ENCODE data around the gene KDM6A.

KDM6A gene

GRCh38 chrX:45011131-45011530 is 138.1 kb downstream of the KDM6A start:
- Histone ChIP-seq H3K4ac (ENCODE audit: low read depth in 1 of 2, low read length in 2 of 2) (no peak overlapping the region), H2BK12ac (ENCODE audit: low read length in 2 of 2) (no peak overlapping the region), H3K4me2 (ENCODE audit: low read length, poor library complexity, severe bottlenecking) (no peak overlapping the region), H3K27me3 (ENCODE audit: control insufficient read depth in 1 of 2, insufficient read depth in 1 of 2, low read length in 2 of 2) (no peaks in the 10 kb centered on the region), H3K4me3 (ENCODE audit: insufficient read depth in 1 of 2, low read depth in 1 of 2, low read length in 2 of 2) (no peak overlapping the region), H4K91ac (ENCODE audit: low read length) (no peak overlapping the region), H3K9me3 (ENCODE audit: control insufficient read depth, low read length) (no peaks in the 10 kb centered on the region), H2BK15ac (ENCODE audit: low read depth, poor library complexity, severe bottlenecking) (no peak overlapping the region), H3K23ac (ENCODE audit: low read length in 2 of 2) (no peak overlapping the region), H3K27ac (ENCODE audit: low read length, poor library complexity, severe bottlenecking) (no peak overlapping the region), H2AFZ (ENCODE audit: low read depth, low read length) (no peak overlapping the region), H3K9ac (ENCODE audit: low read length) (no peak overlapping the region), H3K18ac (ENCODE audit: low read depth in 1 of 2, low read length in 2 of 2) (no peak overlapping the region), H3K14ac (ENCODE audit: low read length in 2 of 2) (no peak overlapping the region), H2BK120ac (ENCODE audit: low read depth, low read length) (no peak overlapping the region), H3K36me3 (ENCODE audit: control insufficient read depth in 1 of 2, insufficient read depth in 2 of 2, low read depth in 1 of 2, low read length in 2 of 2) (peaks cover 0 to 16% of the 10 kb centered on the region in 2 experiments), H3K4me1 (ENCODE audit: control insufficient read depth, insufficient read depth, low read depth, low read length) (no peaks in the 10 kb centered on the region), H3K79me1 (replicated peaks; ENCODE audit: low read length, poor library complexity, severe bottlenecking) (no peaks in the 10 kb centered on the region), H2AK5ac (ENCODE audit: low read length, severe bottlenecking) (no peak overlapping the region), H2BK5ac (ENCODE audit: low read depth, low read length, poor library complexity, severe bottlenecking) (no peak overlapping the region), H4K8ac (ENCODE audit: low read length) (no peak overlapping the region)
- DNase-seq, result peak; percentile 47

- Histone ChIP-seq H3K4me1 (ENCODE audit: control insufficient read depth, insufficient read depth, low read depth, low read length) (no peaks in the 10 kb centered on the region), H3K18ac (ENCODE audit: low read depth in 1 of 2, low read length in 2 of 2) (no peak overlapping the region), H2BK5ac (ENCODE audit: low read depth, low read length, poor library complexity, severe bottlenecking) (no peak overlapping the region), H2BK15ac (ENCODE audit: low read depth, poor library complexity, severe bottlenecking) (no peak overlapping the region), H3K9me3 (ENCODE audit: control insufficient read depth, low read length) (no peaks in the 10 kb centered on the region), H2AFZ (ENCODE audit: low read depth, low read length) (no peak overlapping the region), H3K9ac (ENCODE audit: low read length) (no peak overlapping the region), H3K4me2 (ENCODE audit: low read length, poor library complexity, severe bottlenecking) (no peak overlapping the region), H2AK5ac (ENCODE audit: low read length, severe bottlenecking) (no peak overlapping the region), H3K79me1 (replicated peaks; ENCODE audit: low read length, poor library complexity, severe bottlenecking) (no peaks in the 10 kb centered on the region), H4K8ac (ENCODE audit: low read length) (no peak overlapping the region), H2BK12ac (ENCODE audit: low read length in 2 of 2) (no peak overlapping the region), H2BK120ac (ENCODE audit: low read depth, low read length) (no peak overlapping the region), H3K14ac (ENCODE audit: low read length in 2 of 2) (no peak overlapping the region), H3K27me3 (ENCODE audit: control insufficient read depth in 1 of 2, insufficient read depth in 1 of 2, low read length in 2 of 2) (no peaks in the 10 kb centered on the region), H3K4ac (ENCODE audit: low read depth in 1 of 2, low read length in 2 of 2) (no peak overlapping the region), H3K4me3 (ENCODE audit: insufficient read depth in 1 of 2, low read depth in 1 of 2, low read length in 2 of 2) (no peak overlapping the region), H3K36me3 (ENCODE audit: control insufficient read depth in 1 of 2, insufficient read depth in 2 of 2, low read depth in 1 of 2, low read length in 2 of 2) (peaks cover 0 to 16% of the 10 kb centered on the region in 2 experiments), H3K27ac (ENCODE audit: low read length, poor library complexity, severe bottlenecking) (no peak overlapping the region), H4K91ac (ENCODE audit: low read length) (no peak overlapping the region), H3K23ac (ENCODE audit: low read length in 2 of 2) (no peak overlapping the region)
- no peak for DNase-seq
- no CpG with 5 or more reads among the region's 1 CpG for WGBS
Measured at GRCh38 chrX:45011597-45011996, 138.6 kb downstream of the KDM6A start.

GRCh38 chrX:45017946-45018345 is 145.0 kb downstream of the KDM6A start:
- Histone ChIP-seq H3K27ac (ENCODE audit: low read length, poor library complexity, severe bottlenecking) (no peak overlapping the region), H3K4me1 (ENCODE audit: control insufficient read depth, insufficient read depth, low read depth, low read length) (no peaks in the 10 kb centered on the region), H2BK120ac (ENCODE audit: low read depth, low read length) (no peak overlapping the region), H3K4ac (ENCODE audit: low read depth in 1 of 2, low read length in 2 of 2) (no peak overlapping the region), H3K27me3 (ENCODE audit: control insufficient read depth in 1 of 2, insufficient read depth in 1 of 2, low read length in 2 of 2) (no peaks in the 10 kb centered on the region), H3K9me3 (ENCODE audit: control insufficient read depth, low read length) (no peaks in the 10 kb centered on the region), H4K91ac (ENCODE audit: low read length) (no peak overlapping the region), H3K23ac (ENCODE audit: low read length in 2 of 2) (no peak overlapping the region), H3K4me2 (ENCODE audit: low read length, poor library complexity, severe bottlenecking) (no peak overlapping the region), H2BK5ac (ENCODE audit: low read depth, low read length, poor library complexity, severe bottlenecking) (no peak overlapping the region), H2BK15ac (ENCODE audit: low read depth, poor library complexity, severe bottlenecking) (no peak overlapping the region), H3K79me1 (replicated peaks; ENCODE audit: low read length, poor library complexity, severe bottlenecking) (no peaks in the 10 kb centered on the region), H4K8ac (ENCODE audit: low read length) (no peak overlapping the region), H3K4me3 (ENCODE audit: insufficient read depth in 1 of 2, low read depth in 1 of 2, low read length in 2 of 2) (no peak overlapping the region), H2AK5ac (ENCODE audit: low read length, severe bottlenecking) (no peak overlapping the region), H2BK12ac (ENCODE audit: low read length in 2 of 2) (no peak overlapping the region), H2AFZ (ENCODE audit: low read depth, low read length) (no peak overlapping the region), H3K36me3 (ENCODE audit: control insufficient read depth in 1 of 2, insufficient read depth in 2 of 2, low read depth in 1 of 2, low read length in 2 of 2) (peaks cover 0 to 16% of the 10 kb centered on the region in 2 experiments), H3K18ac (ENCODE audit: low read depth in 1 of 2, low read length in 2 of 2) (no peak overlapping the region), H3K9ac (ENCODE audit: low read length) (no peak overlapping the region), H3K14ac (ENCODE audit: low read length in 2 of 2) (no peak overlapping the region)
- 93% methylated on average over 3 of the region's 3 CpGs for WGBS
- no peak for DNase-seq

GRCh38 chrX:45022150-45022549 is 149.2 kb downstream of the KDM6A start:
- Histone ChIP-seq H4K91ac (ENCODE audit: low read length) (no peak overlapping the region), H3K4me1 (ENCODE audit: control insufficient read depth, insufficient read depth, low read depth, low read length) (no peaks in the 10 kb centered on the region), H3K4me2 (ENCODE audit: low read length, poor library complexity, severe bottlenecking) (no peak overlapping the region), H3K27me3 (ENCODE audit: control insufficient read depth in 1 of 2, insufficient read depth in 1 of 2, low read length in 2 of 2) (no peaks in the 10 kb centered on the region), H2BK5ac (ENCODE audit: low read depth, low read length, poor library complexity, severe bottlenecking) (no peak overlapping the region), H2BK12ac (ENCODE audit: low read length in 2 of 2) (no peak overlapping the region), H3K14ac (ENCODE audit: low read length in 2 of 2) (no peak overlapping the region), H3K9ac (ENCODE audit: low read length) (no peak overlapping the region), H3K27ac (ENCODE audit: low read length, poor library complexity, severe bottlenecking) (no peak overlapping the region), H2AFZ (ENCODE audit: low read depth, low read length) (no peak overlapping the region), H3K4ac (ENCODE audit: low read depth in 1 of 2, low read length in 2 of 2) (no peak overlapping the region), H3K9me3 (ENCODE audit: control insufficient read depth, low read length) (no peaks in the 10 kb centered on the region), H3K4me3 (ENCODE audit: insufficient read depth in 1 of 2, low read depth in 1 of 2, low read length in 2 of 2) (no peak overlapping the region), H2AK5ac (ENCODE audit: low read length, severe bottlenecking) (no peak overlapping the region), H3K79me1 (replicated peaks; ENCODE audit: low read length, poor library complexity, severe bottlenecking) (no peaks in the 10 kb centered on the region), H2BK120ac (ENCODE audit: low read depth, low read length) (no peak overlapping the region), H3K36me3 (ENCODE audit: control insufficient read depth in 1 of 2, insufficient read depth in 2 of 2, low read depth in 1 of 2, low read length in 2 of 2) (peaks cover 0 to 10% of the 10 kb centered on the region in 2 experiments), H4K8ac (ENCODE audit: low read length) (no peak overlapping the region), H2BK15ac (ENCODE audit: low read depth, poor library complexity, severe bottlenecking) (no peak overlapping the region), H3K23ac (ENCODE audit: low read length in 2 of 2) (no peak overlapping the region), H3K18ac (ENCODE audit: low read depth in 1 of 2, low read length in 2 of 2) (no peak overlapping the region)
- no peak for DNase-seq
- 100% methylated on average over 1 of the region's 5 CpGs for WGBS

Data from mesenchymal stem cell (in vitro differentiated cells and primary cell).